ENCODE measurements around the gene SH3BP5. TPM values are rescaled to one million over a fixed set of nuclear protein-coding genes. Genes with fewer than 3 reads are reported as not detected.
A peak's percentile ranks its signal among the peaks of the same experiment; 100 is the strongest.

Gene SH3BP5
- total RNA-seq, 1 donor from 2014 or later: 110 TPM

DNA sequence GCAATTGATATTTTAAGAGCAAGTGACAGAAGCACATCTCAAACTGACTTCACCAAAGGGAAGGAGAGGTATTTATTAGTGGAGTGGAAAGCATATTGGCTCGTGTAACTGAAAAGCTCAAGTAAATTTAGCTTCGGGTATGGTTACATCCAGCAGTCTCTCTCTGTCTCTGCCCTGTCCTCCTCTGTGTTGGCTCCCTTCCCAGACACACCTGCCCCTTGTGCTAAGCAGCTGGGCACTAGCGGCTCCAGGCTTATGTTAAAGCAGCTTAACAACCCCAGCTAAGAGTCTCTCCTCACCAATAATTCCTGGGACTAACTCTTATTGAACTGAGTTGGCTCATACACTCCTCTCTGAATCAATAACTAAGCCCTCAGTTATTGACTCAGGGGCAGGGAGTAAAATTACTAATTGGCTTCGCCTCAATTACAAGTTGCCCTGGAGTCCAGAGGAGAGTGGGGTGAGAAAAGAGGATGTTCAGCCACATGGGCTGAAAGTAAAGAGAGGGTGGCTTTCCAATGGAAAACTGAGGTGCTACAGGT lies 12.8 kb upstream of the SH3BP5 start:
- no peaks in the 10 kb centered on the region for H3K9me3 ChIP-seq
- peaks cover 6% of the 10 kb centered on the region for H3K4me1 ChIP-seq
- TF ChIP-seq, protein P1, sequence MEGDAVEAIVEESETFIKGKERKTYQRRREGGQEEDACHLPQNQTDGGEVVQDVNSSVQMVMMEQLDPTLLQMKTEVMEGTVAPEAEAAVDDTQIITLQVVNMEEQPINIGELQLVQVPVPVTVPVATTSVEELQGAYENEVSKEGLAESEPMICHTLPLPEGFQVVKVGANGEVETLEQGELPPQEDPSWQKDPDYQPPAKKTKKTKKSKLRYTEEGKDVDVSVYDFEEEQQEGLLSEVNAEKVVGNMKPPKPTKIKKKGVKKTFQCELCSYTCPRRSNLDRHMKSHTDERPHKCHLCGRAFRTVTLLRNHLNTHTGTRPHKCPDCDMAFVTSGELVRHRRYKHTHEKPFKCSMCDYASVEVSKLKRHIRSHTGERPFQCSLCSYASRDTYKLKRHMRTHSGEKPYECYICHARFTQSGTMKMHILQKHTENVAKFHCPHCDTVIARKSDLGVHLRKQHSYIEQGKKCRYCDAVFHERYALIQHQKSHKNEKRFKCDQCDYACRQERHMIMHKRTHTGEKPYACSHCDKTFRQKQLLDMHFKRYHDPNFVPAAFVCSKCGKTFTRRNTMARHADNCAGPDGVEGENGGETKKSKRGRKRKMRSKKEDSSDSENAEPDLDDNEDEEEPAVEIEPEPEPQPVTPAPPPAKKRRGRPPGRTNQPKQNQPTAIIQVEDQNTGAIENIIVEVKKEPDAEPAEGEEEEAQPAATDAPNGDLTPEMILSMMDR (IDR thresholded peaks at IDR 0.05): no peak
- intact Hi-C loops (cut with DNase I): no loop called here
- H3K36me3 ChIP-seq: no peaks in the 10 kb centered on the region
- no peak for DNase-seq
- H3K27ac ChIP-seq: no peak overlapping the region
- H3K4me3 ChIP-seq: no peak overlapping the region
- no peaks in the 10 kb centered on the region for H3K27me3 ChIP-seq
- no peak for ATAC-seq

DNA sequence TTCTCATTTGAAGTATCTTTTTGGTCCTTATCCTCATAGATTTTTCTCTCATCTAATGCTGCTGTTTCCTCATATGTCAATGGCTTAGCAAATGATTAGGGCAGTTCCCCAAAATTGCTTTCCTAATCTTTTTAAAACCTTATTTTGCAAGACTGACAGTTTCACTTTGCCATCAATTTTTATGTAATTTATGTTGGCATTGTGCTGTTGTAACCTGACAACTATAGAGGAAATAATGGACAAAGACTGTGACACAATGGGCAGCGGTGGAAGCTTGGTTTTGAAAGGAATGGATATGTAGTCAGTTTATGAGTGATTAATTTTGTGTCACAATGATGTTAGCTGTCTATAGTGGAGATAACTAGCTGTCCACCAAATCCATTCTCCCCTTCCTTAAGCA lies 10.6 kb upstream of the SH3BP5 start:
- intact Hi-C loops (cut with DNase I): no loop called here
- DNase-seq (no peak), ATAC-seq (peak; percentile 31)
- no peak overlapping the region for H3K27ac ChIP-seq
- H3K36me3 ChIP-seq: no peaks in the 10 kb centered on the region
- TF ChIP-seq, protein P1 (IDR thresholded peaks at IDR 0.05): no peak
- no peaks in the 10 kb centered on the region for H3K27me3 ChIP-seq
- H3K4me3 ChIP-seq: no peak overlapping the region
- no peaks in the 10 kb centered on the region for H3K9me3 ChIP-seq
- H3K4me1 ChIP-seq: peaks cover 2% of the 10 kb centered on the region

DNA sequence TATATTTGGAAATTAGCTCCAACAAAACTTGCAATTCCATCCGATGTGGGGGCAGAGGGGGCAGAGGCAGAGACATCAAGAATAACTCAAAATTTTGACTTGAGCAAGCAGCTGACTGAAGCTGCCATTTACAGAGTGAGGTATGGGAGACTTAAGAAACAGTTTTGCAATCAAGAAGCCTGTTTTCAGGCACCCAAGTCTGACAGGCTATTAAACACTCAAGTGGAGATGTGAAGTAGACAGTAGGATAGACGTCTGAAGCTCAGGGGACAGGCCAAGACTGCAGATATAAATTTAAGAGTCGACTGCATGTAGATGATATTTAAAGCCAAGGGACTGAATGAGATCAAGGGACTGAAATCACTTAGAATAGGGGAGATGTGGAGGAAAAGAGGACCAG lies 9.9 kb upstream of the SH3BP5 start:
- no peak overlapping the region for H3K27ac ChIP-seq
- H3K9me3 ChIP-seq: no peaks in the 10 kb centered on the region
- DNase-seq (no peak), ATAC-seq (no peak)
- TF ChIP-seq, protein P1 (IDR thresholded peaks at IDR 0.05): no peak
- H3K4me3 ChIP-seq: no peak overlapping the region
- intact Hi-C loops (cut with DNase I): no loop called here
- no peaks in the 10 kb centered on the region for H3K36me3 ChIP-seq
- H3K4me1 ChIP-seq: no peaks in the 10 kb centered on the region
- H3K27me3 ChIP-seq: no peaks in the 10 kb centered on the region

DNA sequence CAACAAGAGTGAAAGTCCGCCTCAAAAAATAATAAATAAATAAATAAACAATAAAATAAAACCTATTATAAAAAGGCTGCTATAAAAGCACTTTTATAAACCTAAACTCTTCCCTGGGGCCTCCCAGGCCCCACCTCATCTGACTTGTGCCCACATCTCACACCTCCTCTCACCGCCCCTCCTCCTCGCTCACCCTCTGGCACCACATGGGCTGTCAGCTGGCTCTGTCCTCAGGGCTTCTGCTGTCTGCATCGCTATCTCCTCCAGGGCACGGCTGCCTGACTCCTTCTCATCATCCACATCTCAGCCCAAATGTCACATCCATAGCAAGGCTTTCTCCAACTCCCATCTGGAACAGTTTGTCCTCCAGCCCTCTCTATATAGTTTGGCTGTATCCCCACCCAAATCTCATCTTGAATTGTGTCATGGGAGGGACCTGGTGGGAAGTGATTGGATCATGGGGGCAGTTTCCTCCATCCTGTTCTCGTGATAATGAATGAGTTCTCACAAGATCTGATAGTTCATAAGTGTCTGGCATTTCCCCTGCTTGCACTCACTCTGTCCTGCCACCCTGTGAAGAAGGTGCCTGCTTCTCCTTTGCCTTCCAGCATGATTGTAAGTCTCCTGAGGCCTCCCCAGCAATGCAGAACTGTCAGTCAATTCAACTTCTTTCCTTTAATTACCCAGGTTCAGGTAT lies 8.8 kb upstream of the SH3BP5 start:
- intact Hi-C loops (cut with DNase I): no loop called here
- TF ChIP-seq, protein P1 (IDR thresholded peaks at IDR 0.05): no peak
- Histone ChIP-seq H3K27me3 (no peaks in the 10 kb centered on the region), H3K4me1 (no peaks in the 10 kb centered on the region), H3K36me3 (no peaks in the 10 kb centered on the region), H3K4me3 (no peak overlapping the region), H3K9me3 (no peaks in the 10 kb centered on the region), H3K27ac (no peak overlapping the region)
- DNase-seq (no peak), ATAC-seq (peak; percentile 39)

DNA sequence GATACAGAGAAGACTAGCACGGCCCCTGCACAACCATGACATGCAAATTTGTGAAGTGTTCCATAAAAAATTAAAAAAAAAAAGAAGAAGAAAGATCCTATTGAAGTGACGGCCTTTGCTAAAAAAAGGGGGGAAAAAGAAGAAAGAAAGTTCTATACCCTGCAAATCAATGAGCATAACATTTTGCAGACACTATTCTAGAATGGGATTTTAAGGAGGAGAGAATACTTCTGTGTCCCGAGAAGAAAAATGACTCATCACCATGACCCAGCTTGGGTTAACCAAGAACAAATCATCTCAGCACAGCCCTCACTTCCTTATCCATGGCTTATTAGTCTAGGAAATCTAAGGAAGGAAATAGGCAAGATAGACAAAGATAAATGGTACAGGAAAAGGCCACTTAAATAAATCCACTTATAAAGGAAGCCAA lies 7.4 kb upstream of the SH3BP5 start:
- Histone ChIP-seq H3K9me3 (no peaks in the 10 kb centered on the region), H3K4me3 (no peak overlapping the region), H3K36me3 (no peaks in the 10 kb centered on the region), H3K27me3 (no peaks in the 10 kb centered on the region), H3K27ac (peak overlapping the region; percentile 32), H3K4me1 (no peaks in the 10 kb centered on the region)
- DNase-seq (no peak), ATAC-seq (peak; percentile 72)
- intact Hi-C loops (cut with DNase I): no loop called here
- TF ChIP-seq, protein P1 (IDR thresholded peaks at IDR 0.05): no peak

Data from upper lobe of right lung (tissue), 1 donor.